ENCODE measurements around the gene FBXW11.
A peak's percentile ranks its signal among the peaks of the same experiment; 100 is the strongest.

Gene FBXW11

GRCh38 chr5:172006321-172007174 lies at the start of gene FBXW11:
Gene FBXW11, minus strand, starts transcription at chr5:172006638. Its CDS starts 136 bp downstream, at chr5:172006502.
- peak; percentile 98 to 99 for DNase-seq
- TF ChIP-seq POLR2A (IDR thresholded peaks at IDR 0.05; ENCODE audit: low read length) (peak; percentile 90), GATA1 (IDR thresholded peaks at IDR 0.05; ENCODE audit: low read depth, low read length) (no peak)

DNA sequence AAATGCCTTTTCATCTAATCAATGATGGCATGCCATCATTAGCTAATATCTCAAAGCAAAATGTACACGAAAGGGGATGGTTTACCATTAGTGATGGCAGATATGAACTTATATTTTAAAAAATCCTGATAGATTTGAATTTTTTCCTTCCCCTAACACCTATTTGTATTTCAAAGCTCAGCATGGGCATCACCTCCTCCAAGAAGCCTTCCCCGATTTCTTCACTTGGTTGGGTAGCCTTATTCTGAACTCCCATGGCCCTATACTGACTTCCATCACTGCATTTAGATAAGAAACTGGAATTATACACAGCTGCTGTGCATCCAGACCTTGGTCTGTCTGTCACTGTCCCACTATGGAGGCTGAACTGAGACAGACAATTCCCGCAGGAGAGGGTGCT lies 49.6 kb upstream of the FBXW11 start:
- TF ChIP-seq GATA1 (IDR thresholded peaks at IDR 0.05; ENCODE audit: low read depth, low read length) (no peak), POLR2A (IDR thresholded peaks at IDR 0.05; ENCODE audit: low read length) (no peak)

DNA sequence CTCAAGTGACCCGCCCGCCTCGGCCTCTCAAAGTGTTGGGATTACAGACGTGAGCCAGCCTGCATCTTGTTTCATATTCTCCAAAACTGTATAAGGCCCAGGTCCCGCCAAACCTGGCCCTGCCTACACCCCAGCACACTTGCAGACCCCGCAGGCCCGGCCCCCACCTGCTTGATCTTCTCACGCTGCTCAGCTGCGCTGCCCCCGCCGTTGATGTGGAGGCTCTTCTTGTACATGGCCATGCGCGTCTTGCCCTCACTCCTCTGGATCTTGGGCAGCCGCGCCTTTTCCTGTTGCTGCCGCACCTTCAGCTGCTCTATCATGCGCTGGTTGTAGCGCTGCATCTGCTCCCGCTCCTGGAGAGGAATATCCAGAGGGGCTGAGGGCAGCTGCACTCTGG lies 49.0 kb upstream of the FBXW11 start:
- DNase-seq, result no peak
- TF ChIP-seq POLR2A (IDR thresholded peaks at IDR 0.05; ENCODE audit: low read length) (no peak), GATA1 (IDR thresholded peaks at IDR 0.05; ENCODE audit: low read depth, low read length) (no peak)

More for the DNA sequence above, 49.6 kb upstream of the FBXW11 start:
- DNase-seq, result no peak

- TF ChIP-seq POLR2A (IDR thresholded peaks at IDR 0.05; ENCODE audit: low read length) (no peak), GATA1 (IDR thresholded peaks at IDR 0.05; ENCODE audit: low read depth, low read length) (no peak)
- no peak for DNase-seq
These were observed 48.2 kb upstream of the FBXW11 start for GRCh38 chr5:172054611-172055153.

DNA sequence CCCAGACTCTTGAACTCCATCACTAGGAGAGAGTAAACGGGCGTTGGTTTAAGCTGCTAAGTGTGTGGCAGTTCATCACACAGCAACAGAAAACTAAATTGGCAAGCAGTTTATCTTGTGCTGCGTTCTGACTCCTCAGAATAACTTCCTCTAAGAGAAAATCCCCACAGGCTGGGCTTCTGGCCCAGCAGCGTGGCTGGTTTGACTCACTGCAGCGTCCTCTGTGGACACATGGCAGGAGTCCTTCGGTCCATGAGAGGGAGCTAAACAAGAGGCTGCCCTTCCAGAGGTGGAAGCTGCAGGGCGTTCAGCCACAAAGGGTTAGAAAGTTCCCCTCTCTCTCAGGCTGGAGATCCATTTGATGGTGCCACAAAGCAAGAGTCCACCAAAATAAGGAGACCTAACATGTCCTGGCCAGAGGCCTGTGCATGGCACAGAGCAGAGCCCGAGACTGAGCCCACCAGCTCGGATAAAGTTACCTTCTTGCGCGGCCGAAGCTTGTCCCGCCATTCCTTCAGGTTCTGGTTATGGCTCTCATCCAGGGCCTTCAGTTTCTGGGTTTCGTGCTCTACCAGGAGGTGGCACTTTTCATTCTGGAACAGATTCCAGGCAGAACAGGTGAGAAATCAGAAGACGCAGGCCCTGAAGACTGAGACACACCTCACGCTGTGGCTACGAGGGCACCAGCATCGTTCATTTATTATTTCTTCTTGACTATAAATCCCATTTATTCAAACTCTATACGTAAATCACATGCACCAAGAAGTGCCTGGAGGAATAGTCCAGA lies 46.2 kb upstream of the FBXW11 start:
- DNase-seq, result peak; percentile 34 to 49
- TF ChIP-seq GATA1 (IDR thresholded peaks at IDR 0.05; ENCODE audit: low read depth, low read length) (no peak), POLR2A (IDR thresholded peaks at IDR 0.05; ENCODE audit: low read length) (no peak)

GRCh38 chr5:172051643-172052339 lies 45.4 kb upstream of the FBXW11 start:
- DNase-seq, result peak; percentile 61 to 85
- TF ChIP-seq POLR2A (IDR thresholded peaks at IDR 0.05; ENCODE audit: low read length) (no peak), GATA1 (IDR thresholded peaks at IDR 0.05; ENCODE audit: low read depth, low read length) (no peak)

DNA sequence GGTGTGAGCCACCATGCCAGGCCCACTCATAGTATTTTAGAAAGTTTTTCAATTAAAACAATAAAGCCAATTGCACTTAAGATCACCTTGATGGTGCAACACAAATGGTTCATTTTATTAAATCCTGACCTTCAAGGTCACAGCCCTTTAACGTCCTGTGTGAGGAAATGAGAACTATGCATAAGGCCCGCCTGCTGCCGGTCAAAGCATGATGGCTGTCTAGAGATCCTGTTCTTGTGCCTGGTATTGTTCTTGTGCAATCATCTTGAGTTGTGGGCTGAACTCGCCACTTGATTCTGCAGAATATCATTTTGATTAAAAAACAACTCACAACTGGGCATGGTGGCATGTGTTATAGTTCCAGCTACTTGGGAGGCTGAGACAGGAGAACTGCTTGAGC lies 43.6 kb upstream of the FBXW11 start:
- TF ChIP-seq GATA1 (IDR thresholded peaks at IDR 0.05; ENCODE audit: low read depth, low read length) (no peak), POLR2A (IDR thresholded peaks at IDR 0.05; ENCODE audit: low read length) (no peak)
- no peak for DNase-seq

- peak in 1 of 2 experiments; percentile 33 for DNase-seq
- no peak for TF ChIP-seq POLR2A (IDR thresholded peaks at IDR 0.05; ENCODE audit: low read length)
- no peak for TF ChIP-seq GATA1 (IDR thresholded peaks at IDR 0.05; ENCODE audit: low read depth, low read length)
These were observed 42.9 kb upstream of the FBXW11 start for GRCh38 chr5:172049226-172049796.

- no peak for TF ChIP-seq POLR2A (IDR thresholded peaks at IDR 0.05; ENCODE audit: low read length)
- TF ChIP-seq GATA1 (IDR thresholded peaks at IDR 0.05; ENCODE audit: low read depth, low read length), result no peak
- DNase-seq, result no peak
These were observed 42.2 kb upstream of the FBXW11 start for GRCh38 chr5:172048539-172049101.

DNA sequence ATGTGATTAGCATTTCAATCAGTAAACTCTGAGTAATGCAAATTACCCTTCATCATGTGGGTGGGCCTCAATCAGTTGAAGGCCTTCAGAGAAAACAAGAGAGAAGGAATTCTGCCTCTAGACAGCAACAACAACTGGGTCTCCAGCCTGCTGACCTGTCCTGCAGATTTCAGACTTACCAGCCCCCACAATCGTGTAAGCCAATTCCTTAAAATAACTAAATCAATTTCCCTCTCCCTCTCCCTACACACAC lies 41.7 kb upstream of the FBXW11 start:
- TF ChIP-seq GATA1 (IDR thresholded peaks at IDR 0.05; ENCODE audit: low read depth, low read length), result no peak
- no peak for TF ChIP-seq POLR2A (IDR thresholded peaks at IDR 0.05; ENCODE audit: low read length)
- no peak for DNase-seq

- TF ChIP-seq GATA1 (IDR thresholded peaks at IDR 0.05; ENCODE audit: low read depth, low read length) (no peak), POLR2A (IDR thresholded peaks at IDR 0.05; ENCODE audit: low read length) (no peak)
- DNase-seq, result no peak
These were observed 40.2 kb upstream of the FBXW11 start for GRCh38 chr5:172046593-172046992.

DNA sequence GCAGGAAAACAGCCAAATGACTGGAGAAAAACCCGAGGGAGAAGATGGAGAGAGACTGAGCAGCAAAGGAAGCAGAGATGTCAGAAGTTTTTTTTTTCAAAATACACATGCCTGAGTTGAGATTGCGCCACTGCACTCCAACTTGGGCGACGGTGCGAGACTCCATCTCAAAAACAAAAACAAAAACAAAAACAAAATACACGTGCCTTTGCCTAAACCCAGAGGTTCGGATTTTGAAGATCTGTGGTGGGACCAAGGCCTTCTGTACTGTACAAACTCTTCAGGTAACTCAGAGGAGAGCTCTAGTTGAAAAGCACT lies 38.8 kb upstream of the FBXW11 start:
- no peak for DNase-seq
- no peak for TF ChIP-seq POLR2A (IDR thresholded peaks at IDR 0.05; ENCODE audit: low read length)
- TF ChIP-seq GATA1 (IDR thresholded peaks at IDR 0.05; ENCODE audit: low read depth, low read length), result no peak

DNA sequence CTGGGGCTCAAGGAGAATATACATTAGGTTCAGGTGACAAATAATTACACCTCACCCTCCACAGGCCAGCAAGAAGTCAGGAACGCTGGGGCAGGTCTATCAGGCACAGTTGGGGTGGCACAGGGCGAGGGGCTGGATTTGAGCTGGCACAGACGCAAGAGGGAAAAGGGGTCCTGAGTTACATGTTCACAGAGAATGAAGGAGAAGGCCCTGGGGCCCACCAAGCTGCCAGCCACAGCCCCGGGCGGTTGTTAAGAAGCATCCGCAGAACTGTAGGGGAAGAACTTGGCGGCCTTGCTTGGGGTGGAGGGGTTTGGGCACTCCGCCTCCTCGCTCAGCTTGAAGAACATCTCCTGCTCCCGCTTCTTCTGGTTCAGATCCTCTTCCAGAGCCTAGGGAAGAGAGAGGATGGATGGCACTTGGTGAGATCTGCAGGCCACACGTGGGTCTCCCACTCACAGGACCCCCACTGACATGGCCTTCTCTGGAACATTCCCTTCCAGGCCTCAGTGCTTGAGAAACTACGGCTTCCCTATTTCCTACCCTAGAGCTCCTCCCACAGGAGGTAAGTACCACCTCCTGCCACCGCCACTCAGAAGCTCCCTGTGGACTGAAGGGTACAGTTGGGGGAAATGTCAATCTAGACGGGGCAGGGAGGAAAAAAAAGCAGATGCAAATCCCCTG lies 38.3 kb upstream of the FBXW11 start:
- TF ChIP-seq POLR2A (IDR thresholded peaks at IDR 0.05; ENCODE audit: low read length) (no peak), GATA1 (IDR thresholded peaks at IDR 0.05; ENCODE audit: low read depth, low read length) (no peak)
- no peak for DNase-seq

Measured in erythroblast (primary cell).